Stomach (tissue), 4 donors: ENCODE measurements around the gene ONECUT2.

Source experiments
- EP300 ChIP-seq: sonication (generic); formaldehyde crosslinking; IDR thresholded peaks from one replicate; pipeline ENCODE4 v1.6.1; 2017; ENCODE audit warnings: antibody characterized with exemption
- POLR2A ChIP-seq, 4 donors: fragments of 450-650 bp; IDR thresholded peaks; one replicate each; pipeline ENCODE4 v1.6.1; 2016; ENCODE audit warnings: antibody characterized with exemption in 4 of 4, control low read depth in 2 of 4, mild to moderate bottlenecking in 1 of 4, moderate library complexity in 1 of 4
- POLR2AphosphoS5 ChIP-seq, 3 donors: sonication (generic); formaldehyde crosslinking; IDR thresholded peaks; one replicate each; pipeline ENCODE4 v1.6.1; 2016; ENCODE audit warnings: antibody characterized with exemption in 3 of 3
- TF ChIP-seq, protein P1 (sequence below), 7 experiments: fragments of 450-650 bp in 4 of 7; fragments of 200-600 bp in 3 of 7; sonication (generic) in 3 of 7; IDR thresholded peaks; one replicate each; pipeline ENCODE4 v1.5.1; 2016 to 2019; ENCODE audit warnings: antibody characterized with exemption in 7 of 7, control low read depth in 2 of 7, mild to moderate bottlenecking in 1 of 7

GRCh38 chr18:57446322-57446721, 11.1 kb downstream of the ONECUT2 start:
- TF ChIP-seq, protein P1, sequence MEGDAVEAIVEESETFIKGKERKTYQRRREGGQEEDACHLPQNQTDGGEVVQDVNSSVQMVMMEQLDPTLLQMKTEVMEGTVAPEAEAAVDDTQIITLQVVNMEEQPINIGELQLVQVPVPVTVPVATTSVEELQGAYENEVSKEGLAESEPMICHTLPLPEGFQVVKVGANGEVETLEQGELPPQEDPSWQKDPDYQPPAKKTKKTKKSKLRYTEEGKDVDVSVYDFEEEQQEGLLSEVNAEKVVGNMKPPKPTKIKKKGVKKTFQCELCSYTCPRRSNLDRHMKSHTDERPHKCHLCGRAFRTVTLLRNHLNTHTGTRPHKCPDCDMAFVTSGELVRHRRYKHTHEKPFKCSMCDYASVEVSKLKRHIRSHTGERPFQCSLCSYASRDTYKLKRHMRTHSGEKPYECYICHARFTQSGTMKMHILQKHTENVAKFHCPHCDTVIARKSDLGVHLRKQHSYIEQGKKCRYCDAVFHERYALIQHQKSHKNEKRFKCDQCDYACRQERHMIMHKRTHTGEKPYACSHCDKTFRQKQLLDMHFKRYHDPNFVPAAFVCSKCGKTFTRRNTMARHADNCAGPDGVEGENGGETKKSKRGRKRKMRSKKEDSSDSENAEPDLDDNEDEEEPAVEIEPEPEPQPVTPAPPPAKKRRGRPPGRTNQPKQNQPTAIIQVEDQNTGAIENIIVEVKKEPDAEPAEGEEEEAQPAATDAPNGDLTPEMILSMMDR (IDR thresholded peaks at IDR 0.05) = peak in 1 of 7 experiments; percentile 9
- no peak for TF ChIP-seq EP300
- TF ChIP-seq POLR2A (IDR thresholded peaks at IDR 0.05) = no peak
- TF ChIP-seq POLR2AphosphoS5 (IDR thresholded peaks at IDR 0.05) = no peak
